ENCODE results near the gene RPRD1A.
"Not testable (repeated sequence)": the region's sequence is repeated elsewhere in the genome, so short reads cannot be mapped to it uniquely, and the experiment has no call there.

The RPRD1A gene, protein sequence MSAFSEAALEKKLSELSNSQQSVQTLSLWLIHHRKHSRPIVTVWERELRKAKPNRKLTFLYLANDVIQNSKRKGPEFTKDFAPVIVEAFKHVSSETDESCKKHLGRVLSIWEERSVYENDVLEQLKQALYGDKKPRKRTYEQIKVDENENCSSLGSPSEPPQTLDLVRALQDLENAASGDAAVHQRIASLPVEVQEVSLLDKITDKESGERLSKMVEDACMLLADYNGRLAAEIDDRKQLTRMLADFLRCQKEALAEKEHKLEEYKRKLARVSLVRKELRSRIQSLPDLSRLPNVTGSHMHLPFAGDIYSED

DNA sequence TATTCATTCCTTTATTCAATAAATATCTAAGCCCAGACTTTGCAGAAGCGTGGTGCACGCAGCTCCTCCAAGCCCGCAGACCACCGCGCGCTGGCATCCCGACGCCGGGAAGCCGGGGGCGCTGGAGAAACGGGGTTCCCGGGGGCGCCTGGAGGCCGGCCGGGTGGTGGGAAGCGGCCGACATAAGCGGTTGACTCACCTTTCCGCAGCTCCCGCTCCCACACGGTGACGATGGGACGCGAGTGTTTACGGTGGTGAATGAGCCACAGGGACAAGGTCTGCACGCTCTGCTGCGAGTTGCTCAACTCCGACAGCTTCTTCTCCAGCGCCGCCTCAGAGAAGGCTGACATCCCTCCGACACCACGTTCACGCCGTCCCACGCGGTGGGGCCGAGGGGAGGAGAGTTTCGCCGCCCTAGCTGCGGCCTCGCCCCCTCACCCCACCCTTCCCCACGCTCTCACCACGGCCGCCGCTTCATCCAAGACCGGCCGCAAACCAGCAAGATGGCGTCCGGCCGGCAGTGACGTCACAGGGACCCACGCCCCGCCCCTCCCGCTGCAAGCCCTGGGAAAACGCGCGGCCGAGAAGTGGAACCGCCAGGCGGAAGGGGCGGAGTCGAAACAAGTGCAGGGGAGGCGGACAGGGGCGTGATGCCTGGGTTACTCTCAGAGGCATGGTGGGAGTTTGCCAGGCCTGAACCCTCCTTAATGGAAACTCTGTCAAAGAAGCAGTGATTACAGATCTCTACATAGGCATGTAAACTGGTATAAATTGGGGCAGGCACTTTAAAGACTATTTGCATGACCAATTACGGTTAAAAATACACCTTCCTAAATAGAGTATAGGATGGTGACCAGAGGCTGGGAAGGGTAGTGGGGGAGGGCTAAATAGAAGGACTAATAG is at the start of gene RPRD1A:
RPRD1A (minus strand) TSS at position 505 of the 903 bp plus-strand sequence; CDS start at position 350, 155 bp downstream.
- Histone ChIP-seq H3K4me1 (ENCODE audit: control insufficient read depth, insufficient read depth, low read length) (no peaks in the 10 kb centered on the region), H3K27me3 (ENCODE audit: control insufficient read depth in 1 of 2, insufficient read depth in 2 of 2, low read length in 2 of 2) (no peaks in the 10 kb centered on the region), H3K9me3 (ENCODE audit: control insufficient read depth in 2 of 2, low read length in 2 of 2) (no peaks in the 10 kb centered on the region), H3K27ac (ENCODE audit: low read length) (peak within 1 kb of the TSS; percentile 81), H3K9ac (ENCODE audit: low read length in 2 of 2) (peak within 1 kb of the TSS; percentile 78 to 88), H3K4me3 (ENCODE audit: low read length in 2 of 2) (peak within 1 kb of the TSS; percentile 79 to 97), H3K36me3 (ENCODE audit: control insufficient read depth in 2 of 2, insufficient read depth in 2 of 2, low read length in 2 of 2) (no peaks in the 10 kb centered on the region)

DNA sequence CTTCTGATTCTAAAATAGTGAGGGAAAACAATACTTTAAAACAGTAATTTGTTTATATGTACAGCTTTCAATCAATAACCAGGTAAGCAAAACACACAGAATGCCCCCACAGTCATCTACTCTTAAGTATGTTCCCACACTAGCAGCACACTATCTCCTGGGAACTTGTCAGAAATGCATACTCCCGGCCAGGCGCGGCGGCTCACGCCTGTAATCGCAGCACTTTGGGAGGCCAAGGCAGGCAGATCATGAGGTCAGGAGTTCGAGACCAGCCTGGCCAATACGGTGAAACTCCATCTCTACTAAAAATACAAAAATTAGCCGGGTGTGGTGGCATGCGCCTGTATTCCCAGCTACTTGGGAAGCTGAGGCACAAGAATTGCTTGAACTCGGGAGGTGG is 49.4 kb upstream of the RPRD1A start:
- not testable (repeated sequence) for H3K9ac ChIP-seq (ENCODE audit: low read length in 2 of 2); H3K27ac ChIP-seq (ENCODE audit: low read length); H3K27me3 ChIP-seq (ENCODE audit: control insufficient read depth in 1 of 2, insufficient read depth in 2 of 2, low read length in 2 of 2); H3K4me1 ChIP-seq (ENCODE audit: control insufficient read depth, insufficient read depth, low read length); H3K4me3 ChIP-seq (ENCODE audit: low read length in 2 of 2); H3K9me3 ChIP-seq (ENCODE audit: control insufficient read depth in 2 of 2, low read length in 2 of 2)
- peaks cover 29 to 31% of the 10 kb centered on the region in 2 donors for H3K36me3 ChIP-seq (ENCODE audit: control insufficient read depth in 2 of 2, insufficient read depth in 2 of 2, low read length in 2 of 2)

DNA sequence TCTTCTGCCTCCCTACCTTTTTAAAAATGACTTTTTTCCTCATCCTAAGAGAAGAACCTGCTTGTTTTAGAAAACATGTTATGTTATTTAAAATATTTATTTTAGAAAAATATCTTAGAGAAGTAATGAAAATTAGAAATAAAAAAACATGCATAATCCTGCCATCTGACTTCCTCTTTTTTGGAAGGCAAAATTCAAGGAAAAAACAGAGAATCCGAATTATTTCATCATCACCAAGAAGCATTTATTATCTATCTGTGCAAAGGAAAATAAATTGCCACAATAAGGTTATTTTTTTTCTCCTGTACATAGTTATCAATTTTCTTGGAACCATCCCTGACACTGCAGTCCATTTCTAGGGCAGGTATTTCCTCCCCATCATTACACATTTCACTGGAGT is 47.4 kb upstream of the RPRD1A start:
- no peaks in the 10 kb centered on the region for H3K4me1 ChIP-seq (ENCODE audit: control insufficient read depth, insufficient read depth, low read length)
- H3K36me3 ChIP-seq (ENCODE audit: control insufficient read depth in 2 of 2, insufficient read depth in 2 of 2, low read length in 2 of 2): peaks cover 30 to 40% of the 10 kb centered on the region in 2 donors
- no peak overlapping the region for H3K27ac ChIP-seq (ENCODE audit: low read length)
- H3K9me3 ChIP-seq (ENCODE audit: control insufficient read depth in 2 of 2, low read length in 2 of 2): no peaks in the 10 kb centered on the region
- no peak overlapping the region for H3K4me3 ChIP-seq (ENCODE audit: low read length in 2 of 2)
- no peaks in the 10 kb centered on the region for H3K27me3 ChIP-seq (ENCODE audit: control insufficient read depth in 1 of 2, insufficient read depth in 2 of 2, low read length in 2 of 2)
- H3K9ac ChIP-seq (ENCODE audit: low read length in 2 of 2): no peak overlapping the region

DNA sequence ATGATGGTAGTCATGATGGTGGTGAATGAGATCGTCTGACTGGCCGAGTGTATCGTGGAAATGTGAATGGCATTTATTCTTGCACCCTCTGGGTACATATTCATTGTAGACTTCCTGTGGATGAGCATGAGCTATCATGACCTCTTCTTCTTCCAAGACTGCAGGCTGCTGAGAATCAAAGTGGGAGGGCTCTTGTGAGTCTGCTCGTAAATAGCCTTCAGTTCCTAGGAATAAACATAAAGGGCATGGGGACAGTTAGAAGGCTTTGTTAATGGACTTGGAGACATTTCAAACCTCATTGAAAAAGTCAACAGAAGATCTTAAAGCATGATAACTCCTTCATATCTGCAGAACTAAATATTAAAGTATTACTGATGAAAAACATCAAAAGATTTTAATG is 46.9 kb upstream of the RPRD1A start:
- Histone ChIP-seq H3K9me3 (ENCODE audit: control insufficient read depth in 2 of 2, low read length in 2 of 2) (no peaks in the 10 kb centered on the region), H3K27me3 (ENCODE audit: control insufficient read depth in 1 of 2, insufficient read depth in 2 of 2, low read length in 2 of 2) (no peaks in the 10 kb centered on the region), H3K4me1 (ENCODE audit: control insufficient read depth, insufficient read depth, low read length) (no peaks in the 10 kb centered on the region), H3K4me3 (ENCODE audit: low read length in 2 of 2) (no peak overlapping the region), H3K27ac (ENCODE audit: low read length) (no peak overlapping the region), H3K36me3 (ENCODE audit: control insufficient read depth in 2 of 2, insufficient read depth in 2 of 2, low read length in 2 of 2) (peaks cover 30 to 40% of the 10 kb centered on the region in 2 donors), H3K9ac (ENCODE audit: low read length in 2 of 2) (no peak overlapping the region)

DNA sequence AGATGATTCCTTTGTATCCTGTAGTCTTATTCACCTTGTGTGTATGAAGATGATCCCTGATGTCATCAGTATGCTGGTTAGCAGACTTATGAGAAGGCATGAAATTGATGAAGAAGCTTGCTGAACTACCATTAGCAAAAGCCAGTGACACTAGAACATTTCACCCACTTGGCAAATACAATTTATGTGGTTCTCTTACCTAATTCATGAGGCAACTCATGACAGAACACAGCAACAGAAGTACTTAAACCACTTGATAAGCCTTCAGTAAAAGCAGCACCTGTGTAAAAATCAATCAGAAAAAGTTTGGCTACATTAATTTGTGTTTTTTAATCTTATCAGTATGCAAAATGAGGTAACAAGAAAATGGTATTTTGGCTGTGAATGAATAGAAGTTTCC is 44.9 kb upstream of the RPRD1A start:
- peaks cover 25 to 35% of the 10 kb centered on the region in 2 donors for H3K36me3 ChIP-seq (ENCODE audit: control insufficient read depth in 2 of 2, insufficient read depth in 2 of 2, low read length in 2 of 2)
- no peak overlapping the region for H3K27ac ChIP-seq (ENCODE audit: low read length)
- no peaks in the 10 kb centered on the region for H3K4me1 ChIP-seq (ENCODE audit: control insufficient read depth, insufficient read depth, low read length)
- H3K27me3 ChIP-seq (ENCODE audit: control insufficient read depth in 1 of 2, insufficient read depth in 2 of 2, low read length in 2 of 2): no peaks in the 10 kb centered on the region
- no peak overlapping the region for H3K4me3 ChIP-seq (ENCODE audit: low read length in 2 of 2)
- H3K9ac ChIP-seq (ENCODE audit: low read length in 2 of 2): no peak overlapping the region
- no peaks in the 10 kb centered on the region for H3K9me3 ChIP-seq (ENCODE audit: control insufficient read depth in 2 of 2, low read length in 2 of 2)

DNA sequence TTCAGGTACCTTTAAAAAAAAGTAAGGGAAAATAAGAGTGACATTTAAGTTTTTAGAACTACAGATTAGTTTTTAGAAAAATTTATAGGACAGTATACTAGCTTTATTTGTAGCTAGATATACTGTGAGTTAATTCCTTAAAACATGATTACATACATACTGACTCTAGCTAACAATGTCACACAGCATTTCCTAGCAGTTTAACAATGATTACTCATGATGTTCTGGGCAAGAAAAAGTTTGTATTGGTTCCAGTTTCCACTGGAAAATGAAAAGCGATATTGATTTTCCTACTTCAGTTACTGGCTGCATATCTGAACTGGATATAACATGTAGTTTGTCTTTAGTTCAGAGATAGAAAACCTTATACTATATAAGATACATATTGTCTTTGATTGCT is 42.4 kb upstream of the RPRD1A start:
- H3K27ac ChIP-seq (ENCODE audit: low read length): no peak overlapping the region
- no peaks in the 10 kb centered on the region for H3K4me1 ChIP-seq (ENCODE audit: control insufficient read depth, insufficient read depth, low read length)
- no peak overlapping the region for H3K4me3 ChIP-seq (ENCODE audit: low read length in 2 of 2)
- H3K9me3 ChIP-seq (ENCODE audit: control insufficient read depth in 2 of 2, low read length in 2 of 2): no peaks in the 10 kb centered on the region
- no peaks in the 10 kb centered on the region for H3K27me3 ChIP-seq (ENCODE audit: control insufficient read depth in 1 of 2, insufficient read depth in 2 of 2, low read length in 2 of 2)
- H3K9ac ChIP-seq (ENCODE audit: low read length in 2 of 2): no peak overlapping the region
- peaks cover 18 to 26% of the 10 kb centered on the region in 2 donors for H3K36me3 ChIP-seq (ENCODE audit: control insufficient read depth in 2 of 2, insufficient read depth in 2 of 2, low read length in 2 of 2)

DNA sequence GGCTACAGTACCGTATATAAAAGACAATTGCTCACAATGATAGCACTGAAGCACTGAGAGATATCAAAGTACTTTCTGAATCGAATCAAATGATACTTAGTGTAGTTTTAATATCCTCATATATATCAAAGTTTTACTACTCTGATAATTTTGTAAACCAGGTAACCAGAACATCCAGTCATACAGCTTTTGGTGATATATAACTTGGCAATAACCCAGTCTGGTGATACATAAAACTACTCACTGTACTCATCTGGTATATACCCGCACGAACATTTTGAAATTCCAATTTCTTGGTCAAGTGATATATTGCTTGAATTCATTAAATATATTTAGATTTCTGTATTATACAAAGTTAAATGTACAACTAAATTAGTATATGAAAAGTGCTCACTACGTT is 41.2 kb upstream of the RPRD1A start:
- Histone ChIP-seq H3K4me1 (ENCODE audit: control insufficient read depth, insufficient read depth, low read length) (no peaks in the 10 kb centered on the region), H3K9me3 (ENCODE audit: control insufficient read depth in 2 of 2, low read length in 2 of 2) (no peaks in the 10 kb centered on the region), H3K27ac (ENCODE audit: low read length) (no peak overlapping the region), H3K27me3 (ENCODE audit: control insufficient read depth in 1 of 2, insufficient read depth in 2 of 2, low read length in 2 of 2) (no peaks in the 10 kb centered on the region), H3K36me3 (ENCODE audit: control insufficient read depth in 2 of 2, insufficient read depth in 2 of 2, low read length in 2 of 2) (peaks cover 11 to 19% of the 10 kb centered on the region in 2 donors), H3K4me3 (ENCODE audit: low read length in 2 of 2) (no peak overlapping the region), H3K9ac (ENCODE audit: low read length in 2 of 2) (no peak overlapping the region)

DNA sequence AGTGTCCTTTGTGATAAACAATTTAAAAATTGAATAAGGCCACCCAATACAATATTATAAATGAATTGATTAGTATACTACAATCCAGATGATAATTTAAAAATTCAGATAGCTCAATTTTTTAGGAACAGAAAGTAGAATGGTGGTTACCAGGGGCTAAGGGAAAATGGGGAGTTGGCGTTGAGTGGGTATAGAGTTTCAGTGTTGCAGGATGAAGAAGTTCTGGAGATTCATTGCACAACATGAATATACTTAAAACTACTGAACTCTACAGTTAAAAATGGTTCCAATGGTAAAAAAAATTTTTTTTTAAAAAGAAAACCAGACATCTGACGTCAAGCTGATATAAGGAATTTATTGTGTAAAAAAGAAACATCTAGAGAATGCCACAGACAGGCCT is 40.8 kb upstream of the RPRD1A start:
- Histone ChIP-seq H3K9ac (ENCODE audit: low read length in 2 of 2) (no peak overlapping the region), H3K36me3 (ENCODE audit: control insufficient read depth in 2 of 2, insufficient read depth in 2 of 2, low read length in 2 of 2) (peaks cover 11 to 16% of the 10 kb centered on the region in 2 donors), H3K4me3 (ENCODE audit: low read length in 2 of 2) (no peak overlapping the region), H3K4me1 (ENCODE audit: control insufficient read depth, insufficient read depth, low read length) (no peaks in the 10 kb centered on the region), H3K27me3 (ENCODE audit: control insufficient read depth in 1 of 2, insufficient read depth in 2 of 2, low read length in 2 of 2) (no peaks in the 10 kb centered on the region), H3K27ac (ENCODE audit: low read length) (no peak overlapping the region), H3K9me3 (ENCODE audit: control insufficient read depth in 2 of 2, low read length in 2 of 2) (no peaks in the 10 kb centered on the region)

DNA sequence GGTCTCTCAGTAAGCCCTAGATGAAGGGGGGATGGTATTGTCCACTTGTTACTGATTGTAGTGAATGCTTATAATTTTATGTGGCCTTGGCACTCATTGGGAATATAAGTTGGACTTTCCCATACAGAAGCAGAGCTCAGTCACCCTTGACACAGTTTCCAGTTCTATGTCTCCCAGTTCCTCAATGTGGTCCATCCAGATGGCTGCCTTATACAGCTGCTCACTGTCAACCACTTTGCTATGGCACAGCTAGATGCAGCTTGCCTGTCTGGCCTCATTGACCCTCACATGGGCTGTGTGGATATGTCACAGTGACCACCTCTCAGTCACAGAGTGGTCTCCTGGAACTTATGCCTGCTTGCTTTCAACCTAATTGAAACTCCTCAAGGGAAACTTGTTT is 40.1 kb upstream of the RPRD1A start:
- Histone ChIP-seq H3K27me3 (ENCODE audit: control insufficient read depth in 1 of 2, insufficient read depth in 2 of 2, low read length in 2 of 2) (no peaks in the 10 kb centered on the region), H3K36me3 (ENCODE audit: control insufficient read depth in 2 of 2, insufficient read depth in 2 of 2, low read length in 2 of 2) (peaks cover 11% of the 10 kb centered on the region in 2 donors)

DNA sequence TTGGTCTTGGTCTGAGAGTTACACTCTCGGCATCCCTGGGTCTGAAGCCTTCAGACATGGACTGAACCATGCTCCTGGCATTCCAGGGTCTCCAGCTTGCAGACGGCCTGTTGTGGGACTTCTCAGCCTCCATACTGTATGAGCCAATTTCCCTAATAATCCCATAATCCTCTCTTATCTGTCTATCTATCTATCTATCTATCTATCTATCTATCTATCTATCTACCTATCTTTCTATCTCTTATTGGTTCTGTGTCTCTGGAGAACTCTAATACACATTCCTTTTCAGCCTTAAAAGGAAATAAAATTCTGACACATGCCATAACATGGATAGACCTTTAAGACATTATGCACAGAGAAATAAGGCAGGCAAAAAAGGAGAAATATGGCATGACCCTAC is 37.4 kb upstream of the RPRD1A start:
- Histone ChIP-seq H3K4me3 (ENCODE audit: low read length in 2 of 2) (no peak overlapping the region), H3K9ac (ENCODE audit: low read length in 2 of 2) (no peak overlapping the region), H3K4me1 (ENCODE audit: control insufficient read depth, insufficient read depth, low read length) (no peaks in the 10 kb centered on the region), H3K9me3 (ENCODE audit: control insufficient read depth in 2 of 2, low read length in 2 of 2) (peaks cover 0 to 4% of the 10 kb centered on the region in 2 donors), H3K36me3 (ENCODE audit: control insufficient read depth in 2 of 2, insufficient read depth in 2 of 2, low read length in 2 of 2) (no peaks in the 10 kb centered on the region), H3K27ac (ENCODE audit: low read length) (no peak overlapping the region), H3K27me3 (ENCODE audit: control insufficient read depth in 1 of 2, insufficient read depth in 2 of 2, low read length in 2 of 2) (no peaks in the 10 kb centered on the region)

More for the DNA sequence above, 40.1 kb upstream of the RPRD1A start:
- Histone ChIP-seq H3K27ac (ENCODE audit: low read length) (no peak overlapping the region), H3K9me3 (ENCODE audit: control insufficient read depth in 2 of 2, low read length in 2 of 2) (no peaks in the 10 kb centered on the region), H3K4me3 (ENCODE audit: low read length in 2 of 2) (no peak overlapping the region), H3K9ac (ENCODE audit: low read length in 2 of 2) (no peak overlapping the region), H3K4me1 (ENCODE audit: control insufficient read depth, insufficient read depth, low read length) (no peaks in the 10 kb centered on the region)
